ENCODE measurements around the gene ATP2B2.

Gene ATP2B2

DNA sequence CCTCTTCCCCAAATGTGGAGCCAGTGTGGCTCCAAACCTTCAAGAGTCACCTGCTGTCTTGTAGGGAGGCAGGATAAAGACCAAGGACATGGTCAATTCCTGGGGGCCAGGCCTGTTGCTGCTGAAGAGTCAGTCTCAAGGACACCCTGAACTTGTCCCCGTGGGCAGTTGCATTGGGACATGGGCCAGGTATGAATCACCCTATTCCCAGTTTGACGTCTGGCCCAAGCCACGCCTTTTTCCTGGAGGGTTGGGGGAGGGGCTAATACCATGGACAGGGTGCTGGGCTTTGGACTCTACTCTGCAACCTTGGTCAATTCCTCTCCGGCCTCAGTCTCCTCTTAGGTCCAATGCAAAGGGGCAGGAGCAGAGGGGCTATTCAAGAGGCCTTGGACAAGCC lies 10.4 kb downstream of the ATP2B2 start:
- no peak for DNase-seq (ENCODE audit: low read depth, low spot score)

DNA sequence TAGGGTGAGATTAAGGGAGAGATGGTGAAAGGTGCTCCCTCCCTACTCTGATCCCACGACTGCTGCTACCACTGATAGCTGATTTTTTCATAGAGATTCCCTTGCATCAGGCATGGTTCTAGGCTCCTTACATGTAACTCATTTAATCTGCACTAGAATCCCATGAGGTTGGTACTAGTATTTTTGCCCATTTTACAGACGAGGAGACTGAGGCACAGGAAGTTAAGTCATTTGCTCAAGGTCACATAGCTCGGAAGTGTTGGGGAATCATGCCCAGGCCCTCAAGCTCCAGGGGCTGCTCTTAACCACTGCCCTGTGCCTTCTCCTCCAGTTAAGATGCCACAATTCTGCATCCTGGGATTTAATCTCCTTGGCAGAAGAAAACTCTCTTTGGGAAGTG lies 11.2 kb downstream of the ATP2B2 start:
- DNase-seq (ENCODE audit: low read depth, low spot score) = no peak

DNA sequence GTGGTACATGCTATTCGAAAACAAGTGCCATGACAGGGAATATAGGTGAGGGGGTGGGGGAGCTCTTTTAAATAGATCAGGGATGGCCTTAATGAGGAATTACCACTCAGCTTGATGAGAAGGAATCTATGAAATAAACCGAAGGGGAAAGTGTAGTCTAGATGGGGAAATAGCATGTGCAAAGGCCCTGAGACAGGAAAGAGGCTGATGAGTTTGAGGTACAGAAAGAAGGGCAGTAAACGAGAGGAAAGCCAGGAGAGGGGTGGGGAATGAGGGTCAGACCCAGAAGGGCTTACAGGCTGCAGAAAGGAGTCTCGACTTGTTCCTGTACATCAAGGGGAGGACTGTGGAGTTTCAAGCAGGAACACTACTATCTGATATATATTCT lies 12.2 kb downstream of the ATP2B2 start:
- DNase-seq (ENCODE audit: low read depth, low spot score) = no peak

DNA sequence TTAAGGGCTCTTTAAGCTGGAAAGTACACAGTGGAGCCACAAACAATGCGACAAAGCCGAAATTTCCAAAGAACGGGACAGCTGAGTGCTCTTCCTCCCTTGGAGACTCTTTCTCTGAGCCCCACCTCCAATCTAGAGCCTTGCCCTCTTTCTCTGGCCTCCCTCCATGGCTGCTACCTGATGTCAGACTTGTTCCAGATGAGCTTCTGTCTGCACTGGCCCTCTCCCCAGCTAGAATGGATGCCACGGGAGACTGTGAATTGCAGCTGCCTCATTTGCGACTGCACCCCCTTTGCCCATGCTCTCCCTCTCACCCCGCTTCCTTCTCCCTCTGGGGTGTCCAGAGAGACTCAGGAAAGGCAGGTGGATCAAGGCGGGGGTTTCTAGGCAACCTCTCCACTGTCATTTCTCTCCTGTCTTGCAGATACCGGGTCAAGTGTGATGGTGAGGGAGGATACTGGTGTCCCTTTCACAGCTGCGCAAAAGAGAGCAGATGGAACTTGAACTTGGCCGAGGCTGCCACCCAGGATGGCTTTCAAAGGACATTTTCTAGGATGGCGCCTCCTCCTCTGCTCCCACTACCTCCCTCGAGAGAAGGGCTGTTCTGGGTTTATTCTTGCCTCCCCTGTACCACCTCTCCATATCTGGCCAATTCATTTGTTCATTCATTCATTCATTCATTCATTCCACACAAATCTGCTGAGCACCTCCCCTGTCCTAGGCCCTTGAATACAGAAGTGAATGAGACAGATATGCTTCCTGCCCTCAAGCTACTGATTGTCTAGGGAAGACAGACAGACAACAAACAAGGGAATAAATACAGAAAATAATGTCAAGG lies 12.8 kb downstream of the ATP2B2 start:
- DNase-seq (ENCODE audit: low read depth, low spot score) = no peak

DNA sequence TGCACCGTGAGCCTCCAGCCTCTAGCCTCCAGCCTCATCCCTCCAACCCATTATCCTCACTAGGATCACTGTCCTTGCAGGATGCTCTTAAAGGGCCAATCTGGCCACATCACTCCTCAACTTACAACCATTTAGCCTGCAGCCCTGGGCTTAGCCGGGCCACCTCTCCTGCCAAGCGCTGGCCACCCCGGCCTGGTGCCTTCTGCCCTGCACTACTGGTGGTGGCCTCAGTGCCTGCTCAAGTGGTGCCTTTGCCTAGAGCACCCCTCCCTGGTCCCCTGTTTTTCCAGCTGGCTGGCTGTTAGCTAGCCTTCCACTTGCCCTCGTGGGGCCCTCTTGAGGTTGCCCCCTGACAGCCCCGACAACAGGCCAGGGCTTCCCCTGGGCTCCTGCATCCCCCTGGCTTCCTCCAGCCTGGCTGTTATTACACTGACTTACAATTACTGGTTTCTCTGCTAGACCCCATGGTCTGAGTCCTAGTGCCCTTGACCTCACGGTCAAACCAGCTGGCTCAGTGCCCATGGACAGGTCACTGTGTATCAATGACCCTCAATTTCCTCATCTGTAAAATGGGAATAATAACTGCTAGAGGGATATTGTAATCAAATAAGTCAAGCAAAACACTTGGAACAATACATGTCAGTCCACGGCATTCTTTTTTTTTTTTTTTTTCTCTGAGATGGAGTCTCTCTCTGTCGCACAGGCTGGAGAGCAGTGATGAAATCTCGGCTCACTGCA lies 15.5 kb downstream of the ATP2B2 start:
- no peak for DNase-seq (ENCODE audit: low read depth, low spot score)

DNA sequence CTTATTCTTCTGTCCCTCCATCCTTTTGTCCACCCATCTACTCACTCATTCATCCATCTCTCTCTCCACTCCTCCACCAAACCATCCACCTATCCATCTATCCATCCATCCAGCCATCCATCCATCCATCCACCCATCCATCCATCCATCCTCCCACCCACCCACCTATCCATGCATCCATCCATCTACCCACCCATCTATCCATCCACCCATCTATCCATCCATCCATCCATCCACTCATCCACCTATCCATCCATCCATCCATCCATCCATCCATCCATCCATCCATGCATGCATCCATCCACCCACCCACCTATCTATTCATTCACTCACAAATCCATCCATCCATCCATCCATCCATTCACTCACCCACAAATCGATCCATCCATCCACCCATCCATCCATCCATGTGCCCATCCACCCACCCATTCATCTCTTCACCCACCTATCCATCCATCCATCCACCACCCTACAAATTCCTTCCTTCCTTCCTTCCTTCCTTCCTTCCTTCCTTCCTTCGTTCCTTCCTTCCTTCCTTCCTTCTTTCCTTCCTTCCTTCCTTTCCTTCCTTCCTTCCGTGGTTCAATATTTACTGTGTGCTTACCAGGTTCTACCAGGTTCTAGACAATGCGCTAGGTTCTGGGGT lies 17.3 kb downstream of the ATP2B2 start:
- DNase-seq (ENCODE audit: low read depth, low spot score) = no peak

DNA sequence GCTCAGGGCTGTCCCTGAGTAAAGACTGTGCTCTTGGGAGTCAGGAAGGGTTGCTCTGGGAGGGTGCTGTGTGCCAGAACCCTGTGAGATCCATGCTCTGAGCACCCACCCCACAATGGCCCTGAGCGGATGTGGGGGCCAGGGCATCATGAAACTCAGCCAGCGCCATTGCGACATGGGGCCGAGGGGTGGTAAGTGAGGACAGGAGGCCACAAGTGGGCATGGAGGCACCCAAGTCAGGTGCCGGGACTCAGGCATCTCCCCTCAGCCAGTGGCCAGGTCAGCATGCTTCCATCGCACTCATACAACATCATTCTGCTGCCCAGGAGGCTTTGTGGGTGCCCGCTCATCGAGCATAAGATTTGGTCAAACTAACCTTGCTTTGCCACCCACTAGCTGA lies 19.6 kb downstream of the ATP2B2 start:
- no peak for DNase-seq (ENCODE audit: low read depth, low spot score)

DNA sequence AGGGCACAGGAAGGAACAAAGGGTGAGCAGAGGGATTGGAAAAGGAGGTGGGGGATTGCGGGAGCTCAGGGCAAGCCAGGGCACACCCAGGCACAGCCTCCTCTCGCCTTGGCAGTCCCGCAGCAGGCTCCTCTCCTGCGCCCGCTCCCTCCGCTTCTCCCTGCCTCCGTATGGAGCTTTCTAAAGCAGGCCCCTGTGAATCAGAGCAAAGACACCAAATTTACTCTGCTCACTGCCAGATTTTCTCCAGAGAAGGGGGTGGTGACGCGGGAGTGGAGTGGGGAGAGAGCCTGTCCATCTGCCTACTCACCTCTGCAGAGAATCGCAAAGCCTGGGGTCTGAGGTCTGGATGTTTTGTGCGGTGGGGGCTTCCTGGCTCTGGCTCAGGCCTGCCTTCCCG lies 20.0 kb downstream of the ATP2B2 start:
- DNase-seq (ENCODE audit: low read depth, low spot score) = no peak

DNA sequence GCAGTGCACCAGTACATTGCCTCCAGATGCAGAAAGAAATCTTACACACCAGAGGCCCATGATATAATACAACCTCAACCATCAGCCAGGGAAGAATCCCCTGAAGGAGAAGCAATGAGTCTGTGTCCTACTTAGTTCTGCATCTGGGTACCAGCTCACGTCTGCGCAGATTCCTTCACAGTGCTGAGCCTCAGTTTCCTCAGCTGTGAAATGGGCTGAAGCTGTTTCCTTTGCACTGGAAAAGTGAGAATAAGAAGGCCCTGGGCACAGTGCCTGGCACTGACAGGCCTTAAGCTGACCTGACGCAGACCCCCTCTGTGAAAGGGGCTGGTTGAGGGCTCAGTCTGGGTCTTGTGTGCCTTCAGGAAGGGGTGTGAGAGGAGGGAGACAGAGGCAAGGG lies 20.7 kb downstream of the ATP2B2 start:
- no peak for DNase-seq (ENCODE audit: low read depth, low spot score)

DNA sequence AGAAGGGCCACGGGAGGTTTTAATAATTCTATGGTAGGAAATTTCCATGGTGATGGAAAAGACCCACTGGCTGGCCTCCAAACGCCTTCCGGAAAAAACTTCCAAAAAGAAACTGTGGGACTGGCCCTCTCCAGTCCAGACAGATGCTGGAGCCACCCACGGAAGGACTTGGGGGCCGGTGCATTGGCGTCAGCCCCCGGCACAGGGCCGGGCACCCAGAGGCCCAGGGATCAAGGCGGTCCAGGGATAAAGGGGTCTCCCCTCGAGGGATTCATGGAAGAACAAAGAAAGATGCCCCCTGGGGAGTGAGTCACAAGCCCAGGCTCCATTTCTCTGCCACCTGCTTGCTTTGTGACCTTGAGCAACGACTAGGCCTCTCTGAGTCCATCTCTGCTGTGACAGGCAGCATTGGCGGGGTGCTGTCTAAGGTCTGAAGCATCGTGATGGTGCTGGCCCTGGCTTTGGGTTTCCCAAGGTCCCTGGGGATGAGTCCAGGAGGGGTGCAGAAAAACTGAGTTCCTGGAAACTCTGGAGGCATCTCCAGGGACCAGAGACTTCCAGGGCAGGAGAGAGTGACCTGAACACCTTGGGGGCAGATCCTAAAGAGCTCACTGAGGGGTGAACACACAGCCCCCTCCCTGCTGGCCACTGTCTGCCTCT lies 21.6 kb downstream of the ATP2B2 start:
- DNase-seq (ENCODE audit: low read depth, low spot score) = no peak

DNA sequence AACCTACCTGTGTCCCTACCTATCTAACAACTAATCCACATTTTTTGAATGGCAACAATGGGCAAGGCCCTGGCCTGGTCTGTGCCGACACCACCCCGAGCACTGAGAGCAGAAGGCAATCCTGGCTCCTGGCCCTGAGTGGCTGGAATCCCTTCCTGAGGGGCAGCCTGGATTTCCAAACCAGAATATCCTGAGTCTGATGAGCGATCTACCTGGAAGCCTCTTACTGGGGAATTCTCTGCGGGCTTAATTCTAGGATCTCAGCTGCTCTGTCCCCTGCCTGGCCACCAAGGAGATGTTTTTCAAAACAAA lies 22.1 kb downstream of the ATP2B2 start:
- DNase-seq (ENCODE audit: low read depth, low spot score) = no peak

DNA sequence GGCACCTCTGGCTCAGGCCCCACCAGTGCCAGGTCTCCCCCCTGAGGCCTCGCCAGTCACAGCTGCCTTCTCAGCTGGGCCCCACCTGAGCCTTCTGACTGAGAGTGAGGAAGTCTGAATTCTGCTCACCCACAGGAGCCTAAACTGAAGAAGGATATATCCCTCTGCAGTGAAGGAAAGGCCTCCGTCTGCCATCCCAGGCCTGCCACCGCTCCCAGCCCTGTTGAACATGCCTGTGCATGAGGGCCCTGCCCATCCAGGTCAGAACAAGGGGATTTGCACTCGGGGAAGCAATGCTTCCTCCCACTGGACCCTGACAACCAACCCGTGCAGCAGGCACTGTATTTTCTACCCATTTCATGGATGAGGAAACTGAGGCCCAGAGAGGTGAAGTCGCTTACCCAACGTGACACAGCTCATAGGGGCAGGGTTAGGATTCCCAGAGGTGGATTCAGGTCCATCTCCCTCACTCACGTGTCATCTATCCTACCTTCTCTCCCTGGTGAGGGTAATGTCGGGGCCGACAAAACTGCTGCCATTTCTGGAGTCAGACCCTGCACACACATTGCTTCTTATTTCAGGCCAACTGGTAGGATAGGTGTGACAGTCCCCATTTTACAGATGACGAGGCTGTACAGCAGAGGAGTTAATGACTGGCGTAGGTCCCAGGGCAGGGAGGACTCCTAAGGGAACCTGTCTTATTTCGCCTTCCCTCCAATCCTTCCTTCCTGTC lies 22.6 kb downstream of the ATP2B2 start:
- DNase-seq (ENCODE audit: low read depth, low spot score) = no peak

DNA sequence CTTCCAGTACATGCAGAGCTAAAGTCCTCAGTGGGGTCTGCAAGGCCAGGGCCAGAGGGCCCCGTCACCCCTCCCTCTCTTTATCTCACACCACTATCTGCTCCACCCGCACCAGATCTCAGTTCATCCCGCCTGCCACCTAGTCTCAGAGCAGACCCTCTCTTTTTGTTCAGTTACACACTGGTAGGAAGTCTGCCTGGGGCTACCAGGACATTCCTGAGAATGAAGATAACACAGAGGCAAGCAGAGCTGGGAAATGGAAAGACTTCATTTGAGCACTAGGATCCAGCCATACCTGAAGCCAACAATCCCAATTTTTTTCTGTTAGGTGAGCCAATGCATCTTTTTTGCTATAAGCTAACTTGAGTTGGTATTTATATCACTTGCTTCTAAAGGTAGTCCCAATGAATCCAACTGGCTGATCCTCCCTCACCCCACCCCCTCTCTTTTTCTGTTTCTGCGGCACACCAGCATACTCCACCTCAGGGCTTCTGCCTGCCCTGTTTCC lies 24.5 kb downstream of the ATP2B2 start:
- DNase-seq (ENCODE audit: low read depth, low spot score) = no peak

DNA sequence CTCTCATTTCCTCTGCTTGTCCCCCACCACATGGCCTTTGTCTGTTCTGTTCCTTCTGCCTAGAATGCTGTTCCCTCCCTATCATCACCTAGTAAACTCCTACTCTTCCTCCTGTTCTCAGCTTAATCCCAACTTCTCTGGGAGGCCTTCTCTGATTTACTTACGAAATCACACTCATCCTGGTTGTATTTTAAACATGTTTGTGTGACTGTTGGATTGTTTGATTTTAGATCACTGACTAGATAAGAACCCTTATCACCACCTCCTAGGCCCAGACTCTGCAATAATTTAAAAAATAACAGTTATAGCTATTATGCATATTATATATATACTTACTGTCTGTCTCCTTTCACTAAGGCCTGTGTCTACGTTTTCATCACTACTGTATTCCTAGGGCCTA lies 26.1 kb downstream of the ATP2B2 start:
- no peak for DNase-seq (ENCODE audit: low read depth, low spot score)

DNA sequence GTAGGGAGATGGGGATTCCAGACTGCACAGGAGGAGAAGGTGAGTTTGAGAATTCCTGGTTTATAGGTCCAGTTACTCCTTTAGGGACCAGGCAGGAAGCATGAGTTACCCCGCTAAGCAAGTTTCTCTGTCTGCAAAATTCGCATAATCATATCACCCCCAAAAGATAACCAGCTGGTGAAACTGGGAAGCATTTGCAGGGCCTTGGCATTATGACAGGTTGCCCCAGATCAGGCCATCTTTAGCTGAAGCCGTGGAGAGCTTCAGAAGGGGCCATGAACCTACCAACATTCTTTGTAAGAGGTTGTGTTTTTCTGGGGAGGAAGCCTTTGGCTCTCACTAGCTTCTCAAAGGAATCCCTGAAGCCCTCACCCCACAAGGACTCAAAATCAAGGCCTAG lies 29.4 kb downstream of the ATP2B2 start:
- DNase-seq (ENCODE audit: low read depth, low spot score) = no peak

DNA sequence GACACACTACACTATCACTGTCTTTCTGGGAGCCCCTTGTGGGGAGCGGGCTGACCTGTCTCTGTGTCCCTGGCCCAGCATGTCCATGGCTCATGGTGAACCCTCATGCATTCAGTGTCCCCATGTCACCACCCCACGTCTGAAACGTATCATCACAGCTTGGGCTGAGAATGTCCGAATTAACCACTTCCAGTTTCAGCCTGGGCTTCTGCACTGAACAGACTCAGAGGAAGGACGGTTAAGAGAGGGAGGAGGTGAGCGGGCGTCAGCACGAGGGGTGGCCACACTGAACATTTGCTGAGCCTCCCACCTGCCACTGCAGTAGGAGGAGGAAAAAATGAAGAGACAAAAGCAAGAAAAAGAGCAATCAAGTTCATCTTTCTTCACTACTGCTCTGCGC lies 30.5 kb downstream of the ATP2B2 start:
- DNase-seq (ENCODE audit: low read depth, low spot score) = no peak

DNA sequence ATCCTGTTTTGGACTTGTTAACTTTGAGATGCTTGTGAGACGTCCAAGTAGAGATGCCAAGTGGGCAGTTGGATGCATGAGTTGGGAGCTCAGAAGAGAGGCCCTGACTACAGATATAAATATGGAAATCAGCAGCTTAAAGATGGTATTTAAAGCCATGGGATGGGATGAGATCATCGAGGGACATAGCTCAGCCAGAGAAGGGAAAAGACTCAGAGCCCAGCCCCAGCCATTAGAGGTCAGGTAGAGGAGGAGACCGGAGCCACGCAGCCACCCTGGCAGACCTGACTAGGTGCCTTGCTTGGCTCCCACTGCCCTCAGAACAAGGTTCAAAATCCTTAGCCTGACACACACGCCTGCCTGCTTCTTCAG lies 31.1 kb downstream of the ATP2B2 start:
- DNase-seq (ENCODE audit: low read depth, low spot score) = no peak

DNA sequence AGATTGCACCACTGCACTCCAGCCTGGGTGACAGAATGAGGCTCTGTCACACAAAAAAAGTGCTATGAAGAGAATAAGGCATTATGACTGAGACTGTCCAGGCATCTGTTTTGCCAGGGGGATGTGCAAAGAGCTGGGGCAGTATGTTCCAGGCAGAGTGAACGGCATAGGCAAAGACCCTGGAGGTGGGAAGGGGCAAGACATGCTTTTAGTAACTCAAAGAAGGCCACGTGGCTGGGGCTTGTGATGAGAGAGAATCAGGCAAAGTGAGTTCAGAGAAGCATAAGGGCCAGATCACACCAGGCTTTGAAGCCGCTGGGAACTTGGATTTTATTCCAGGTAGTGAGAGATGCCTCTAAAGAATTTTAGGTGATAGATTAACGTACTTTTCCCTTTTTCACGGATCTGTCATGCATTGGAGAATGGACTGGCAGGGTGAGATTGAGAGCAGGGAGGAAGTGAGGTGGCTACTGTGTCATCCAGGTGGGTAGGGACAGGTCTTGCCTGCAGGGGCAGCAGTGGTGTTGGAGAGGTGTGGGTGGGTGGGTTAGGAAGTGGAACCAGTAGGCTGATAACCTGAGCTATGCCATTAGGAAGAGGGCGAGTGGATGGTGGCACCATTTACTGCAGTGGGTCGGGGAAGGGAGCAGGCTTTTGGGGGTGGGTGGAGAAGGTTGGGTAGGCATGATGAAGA lies 31.7 kb downstream of the ATP2B2 start:
- no peak for DNase-seq (ENCODE audit: low read depth, low spot score)

DNA sequence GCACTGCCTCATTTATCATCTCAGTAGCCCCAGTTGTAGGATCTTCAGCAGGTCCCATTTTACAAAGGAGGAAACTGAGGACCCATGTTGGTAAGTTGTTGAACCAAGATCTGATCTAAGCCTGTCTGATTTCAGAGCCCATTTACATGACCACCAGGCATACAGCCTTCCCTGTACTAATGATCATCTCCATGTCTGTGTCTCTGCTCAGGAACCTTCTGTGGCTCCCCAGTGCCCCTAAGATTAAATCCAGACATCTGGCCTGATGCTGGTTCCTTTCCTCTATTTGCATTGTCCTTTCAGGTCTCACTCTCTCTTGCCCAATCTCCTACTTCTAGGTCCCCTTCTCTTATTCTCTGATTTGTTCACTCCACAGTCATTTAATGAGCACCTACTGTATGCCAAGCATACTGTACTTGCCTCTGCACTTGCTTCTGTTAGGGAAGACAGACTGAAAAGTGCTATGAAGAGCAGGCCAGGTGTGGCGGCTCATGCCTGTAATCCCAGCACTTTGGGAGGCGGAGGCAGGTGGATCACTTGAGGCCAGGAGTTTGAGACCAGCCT lies 32.4 kb downstream of the ATP2B2 start:
- no peak for DNase-seq (ENCODE audit: low read depth, low spot score)

DNA sequence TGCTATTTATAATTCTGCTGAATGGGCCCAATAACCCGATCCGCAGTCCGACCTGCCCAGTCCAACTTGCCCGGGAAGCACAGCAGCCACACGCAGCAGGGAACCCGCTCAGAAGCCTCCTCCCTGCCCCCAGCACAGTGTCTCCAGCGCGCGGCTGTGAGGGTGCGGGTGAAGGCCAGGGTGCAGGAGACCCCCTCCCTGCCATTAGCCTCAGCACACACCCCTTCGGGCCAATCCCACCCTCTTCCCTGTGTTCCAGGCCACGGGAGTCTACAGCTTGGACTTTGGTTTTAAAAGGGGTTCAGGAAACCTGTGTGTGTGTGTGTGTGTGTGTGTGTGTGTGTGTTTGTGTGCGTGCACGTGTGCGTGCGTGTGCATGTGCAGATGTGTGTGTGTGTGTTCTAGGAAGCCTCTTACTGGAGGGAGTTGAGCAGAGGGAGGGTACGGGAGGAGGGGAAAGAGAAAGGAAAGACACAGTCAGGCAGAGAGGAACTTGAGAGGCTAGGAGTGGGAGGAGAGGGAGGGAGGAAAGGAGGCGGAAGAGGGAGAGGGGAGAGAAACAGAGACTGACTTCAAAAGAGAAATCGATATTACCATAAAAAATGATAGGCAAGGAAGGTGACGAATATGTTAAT lies 34.2 kb downstream of the ATP2B2 start:
- no peak for DNase-seq (ENCODE audit: low read depth, low spot score)

Data from activated CD4-positive, CD25-positive, alpha-beta regulatory T cell treated with anti-CD3 and anti-CD28 coated beads, Interleukin-2, amount 50 U/mL, for 16 hours (primary cell).